Right atrium auricular region (tissue), 2 donors: ENCODE results near the gene COL13A1. TPM values are rescaled to one million over a fixed set of nuclear protein-coding genes. Genes with fewer than 3 reads are reported as not detected.

Experiments
- DNase-seq: peaks from one replicate; pipeline ENCODE4 v3.0.0-alpha.2; 2019; ENCODE audit warnings: low spot score
- H3K27ac ChIP-seq, 2 donors: fragments of 200-600 bp; sonication (generic); 1 replicate in 1 of 2; 2 replicates in 1 of 2; pipeline ENCODE4 v1.5.1; 2016 to 2019
- H3K27me3 ChIP-seq, 2 donors: fragments of 200-600 bp; sonication (generic); one replicate each; pipeline versions ENCODE4 v1.5.1 to v1.6.0; 2017 to 2019
- H3K36me3 ChIP-seq: fragments of 200-600 bp; sonication (generic); one replicate; pipeline ENCODE4 v1.5.1; 2016
- H3K4me1 ChIP-seq, 2 donors: fragments of 200-600 bp; sonication (generic); one replicate each; pipeline versions ENCODE4 v1.5.1 to v1.6.0; 2017 to 2019
- H3K4me3 ChIP-seq, 2 donors: fragments of 200-600 bp; sonication (generic); 1 replicate in 1 of 2; 2 replicates in 1 of 2; pipeline ENCODE4 v1.5.1; 2017 to 2019; ENCODE audit warnings: mild to moderate bottlenecking in 1 of 2, moderate library complexity in 1 of 2
- H3K9me3 ChIP-seq, 2 donors: fragments of 200-600 bp; sonication (generic); one replicate each; pipeline ENCODE4 v1.5.1; 2019
- CTCF ChIP-seq, 2 donors: fragments of 200-600 bp; sonication (generic); IDR thresholded peaks; one replicate each; pipeline ENCODE4 v1.5.1; 2019; ENCODE audit warnings: antibody characterized with exemption in 2 of 2
- total RNA-seq, 2 donors: library from RNA; depleted of rRNA; stranded (reverse); fragments of >200 nt; gene quantifications; one replicate each; pipeline ENCODE4 v1.1.0, GENCODE V29; 2016

COL13A1 gene
- 10 to 100 TPM in 1 of 2 donors, 1 to 10 TPM in 1; 5.7 to 11.8 TPM for total RNA-seq

- Histone ChIP-seq H3K4me1 (peaks cover 0 to 27% of the 10 kb centered on the region in 2 donors), H3K4me3 (peak within 1 kb of the TSS; percentile 52 to 53), H3K27ac (peak within 1 kb of the TSS; percentile 71 to 81), H3K36me3 (no peaks in the 10 kb centered on the region), H3K27me3 (no peaks in the 10 kb centered on the region), H3K9me3 (no peaks in the 10 kb centered on the region)
- peak; percentile 64 for DNase-seq
- TF ChIP-seq CTCF (IDR thresholded peaks at IDR 0.05), result peak in 1 of 2 donors; percentile 1
Measured at GRCh38 chr10:69801434-69802315, at the start of gene COL13A1. TSS of gene COL13A1 (plus strand) at chr10:69801906. CDS start at chr10:69802424, 518 bp downstream.

GRCh38 chr10:69752479-69752878 is 49.2 kb upstream of the COL13A1 start:
- Histone ChIP-seq H3K4me1 (peaks cover 0 to 5% of the 10 kb centered on the region in 2 donors), H3K27ac (no peak overlapping the region), H3K4me3 (no peak overlapping the region), H3K27me3 (no peaks in the 10 kb centered on the region), H3K36me3 (no peaks in the 10 kb centered on the region), H3K9me3 (no peaks in the 10 kb centered on the region)
- no peak for DNase-seq
- no peak for TF ChIP-seq CTCF (IDR thresholded peaks at IDR 0.05)

- no peak for DNase-seq
- Histone ChIP-seq H3K4me1 (peaks cover 0 to 16% of the 10 kb centered on the region in 2 donors), H3K4me3 (no peak overlapping the region), H3K27ac (no peak overlapping the region), H3K27me3 (no peaks in the 10 kb centered on the region), H3K36me3 (no peaks in the 10 kb centered on the region), H3K9me3 (no peaks in the 10 kb centered on the region)
- TF ChIP-seq CTCF (IDR thresholded peaks at IDR 0.05), result no peak
Measured at GRCh38 chr10:69756279-69756678, 45.4 kb upstream of the COL13A1 start.

- H3K27ac ChIP-seq, result no peak overlapping the region
- DNase-seq, result no peak
- H3K27me3 ChIP-seq, result no peaks in the 10 kb centered on the region
- H3K4me1 ChIP-seq, result peaks cover 0 to 16% of the 10 kb centered on the region in 2 donors
- H3K36me3 ChIP-seq, result no peaks in the 10 kb centered on the region
- no peaks in the 10 kb centered on the region for H3K9me3 ChIP-seq
- no peak for TF ChIP-seq CTCF (IDR thresholded peaks at IDR 0.05)
- no peak overlapping the region for H3K4me3 ChIP-seq
Measured at GRCh38 chr10:69757206-69757552, 44.5 kb upstream of the COL13A1 start.

- Histone ChIP-seq H3K9me3 (no peaks in the 10 kb centered on the region), H3K4me3 (no peak overlapping the region), H3K36me3 (no peaks in the 10 kb centered on the region), H3K4me1 (peaks cover 0 to 16% of the 10 kb centered on the region in 2 donors), H3K27ac (no peak overlapping the region), H3K27me3 (no peaks in the 10 kb centered on the region)
- TF ChIP-seq CTCF (IDR thresholded peaks at IDR 0.05), result no peak
- DNase-seq, result no peak
Measured at GRCh38 chr10:69757553-69758309, 44.0 kb upstream of the COL13A1 start.
